Measurements from ENCODE around the gene RAB35. TPM values are rescaled to one million over a fixed set of nuclear protein-coding genes. Genes with fewer than 3 reads are reported as not detected.

RAB35 gene
- total RNA-seq, 6 donors from 2014 or later, result 14.2 to 63.1 (median 23.2) TPM

GRCh38 chr12:120137833-120138232, 21.3 kb upstream of the RAB35 start:
- no peaks in the 10 kb centered on the region for H3K9me3 ChIP-seq
- H3K4me1 ChIP-seq, result no peaks in the 10 kb centered on the region
- peaks cover 84 to 100% (median 98%) of the 10 kb centered on the region in 4 donors for H3K36me3 ChIP-seq
- ATAC-seq (ENCODE audit: low FRiP score in 2 of 2) (no peak), DNase-seq (no peak)
- no peak overlapping the region for H3K4me3 ChIP-seq
- H3K27ac ChIP-seq, result no peak overlapping the region
- no peak for TF ChIP-seq EP300 (IDR thresholded peaks at IDR 0.05)
- no peaks in the 10 kb centered on the region for H3K27me3 ChIP-seq
- 91 to 97% methylated on average over 9 to 11 of the region's 11 CpGs for WGBS, 2 donors

GRCh38 chr12:120136093-120136770, 19.7 kb upstream of the RAB35 start:
- Histone ChIP-seq H3K4me1 (no peaks in the 10 kb centered on the region), H3K36me3 (peaks cover 73 to 100% (median 97%) of the 10 kb centered on the region in 4 donors), H3K4me3 (no peak overlapping the region), H3K9me3 (no peaks in the 10 kb centered on the region), H3K27me3 (no peaks in the 10 kb centered on the region), H3K27ac (no peak overlapping the region)
- TF ChIP-seq POLR2A (IDR thresholded peaks at IDR 0.05), result no peak
- TF ChIP-seq CTCF (IDR thresholded peaks at IDR 0.05), result no peak
- TF ChIP-seq POLR2AphosphoS5 (IDR thresholded peaks at IDR 0.05), result no peak
- TF ChIP-seq EP300 (IDR thresholded peaks at IDR 0.05), result no peak
- 90 to 91% methylated on average over 5 to 11 of the region's 11 CpGs for WGBS, 2 donors
- DNase-seq (no peak), ATAC-seq (ENCODE audit: low FRiP score in 2 of 2) (no peak)

- Histone ChIP-seq H3K27me3 (no peaks in the 10 kb centered on the region), H3K36me3 (peaks cover 67 to 100% (median 99%) of the 10 kb centered on the region in 4 donors), H3K4me3 (no peak overlapping the region), H3K27ac (no peak overlapping the region), H3K9me3 (no peaks in the 10 kb centered on the region), H3K4me1 (no peaks in the 10 kb centered on the region)
- DNase-seq (no peak), ATAC-seq (ENCODE audit: low FRiP score in 2 of 2) (no peak)
- 88 to 96% methylated on average over 3 to 16 of the region's 20 CpGs for WGBS, 2 donors
- TF ChIP-seq CTCF (IDR thresholded peaks at IDR 0.05), result no peak
- TF ChIP-seq POLR2A (IDR thresholded peaks at IDR 0.05), result no peak
- TF ChIP-seq EP300 (IDR thresholded peaks at IDR 0.05), result no peak
- no peak for TF ChIP-seq POLR2AphosphoS5 (IDR thresholded peaks at IDR 0.05)
Observed at GRCh38 chr12:120134307-120134980, 17.9 kb upstream of the RAB35 start.

GRCh38 chr12:120132863-120133385, 16.4 kb upstream of the RAB35 start:
- H3K9me3 ChIP-seq, result no peaks in the 10 kb centered on the region
- 82 to 96% methylated on average over 4 to 5 of the region's 6 CpGs for WGBS, 2 donors
- ATAC-seq (ENCODE audit: low FRiP score in 2 of 2), result no peak
- no peak for DNase-seq
- TF ChIP-seq POLR2A (IDR thresholded peaks at IDR 0.05) (no peak), POLR2AphosphoS5 (IDR thresholded peaks at IDR 0.05) (no peak), CTCF (IDR thresholded peaks at IDR 0.05) (no peak), EP300 (IDR thresholded peaks at IDR 0.05) (no peak)
- H3K27me3 ChIP-seq, result no peaks in the 10 kb centered on the region
- peaks cover 62 to 100% (median 99%) of the 10 kb centered on the region in 4 donors for H3K36me3 ChIP-seq
- no peak overlapping the region for H3K4me3 ChIP-seq
- H3K27ac ChIP-seq, result no peak overlapping the region
- H3K4me1 ChIP-seq, result no peaks in the 10 kb centered on the region

- peaks cover 63 to 100% (median 98%) of the 10 kb centered on the region in 4 donors for H3K36me3 ChIP-seq
Observed at GRCh38 chr12:120132054-120132836, 15.7 kb upstream of the RAB35 start.

More at GRCh38 chr12:120132054-120132836, 15.7 kb upstream of the RAB35 start:
- peaks cover 0 to 6% (median 2%) of the 10 kb centered on the region in 4 donors for H3K4me1 ChIP-seq
- H3K9me3 ChIP-seq, result no peaks in the 10 kb centered on the region
- 66 to 80% methylated on average over 7 to 9 of the region's 9 CpGs for WGBS, 2 donors
- H3K27me3 ChIP-seq, result no peaks in the 10 kb centered on the region
- TF ChIP-seq POLR2A (IDR thresholded peaks at IDR 0.05), result no peak
- no peak for TF ChIP-seq EP300 (IDR thresholded peaks at IDR 0.05)
- TF ChIP-seq POLR2AphosphoS5 (IDR thresholded peaks at IDR 0.05), result no peak
- TF ChIP-seq CTCF (IDR thresholded peaks at IDR 0.05), result no peak
- no peak overlapping the region for H3K27ac ChIP-seq
- ATAC-seq (ENCODE audit: low FRiP score in 2 of 2) (no peak), DNase-seq (no peak)
- no peak overlapping the region for H3K4me3 ChIP-seq
